Measurements from ENCODE around the gene USP24. TPM values are rescaled to one million over a fixed set of nuclear protein-coding genes. Genes with fewer than 3 reads are reported as not detected.
"Not testable (repeated sequence)": the region's sequence is repeated elsewhere in the genome, so short reads cannot be mapped to it uniquely, and the experiment has no call there.

The USP24 gene
- total RNA-seq, 1 experiment from 2014 or later: 16.7 TPM

GRCh38 chr1:55233145-55233777, 18.1 kb upstream of the USP24 start:
- in situ Hi-C loops (cut with HindIII; ENCODE audit: low pct_unique_long_range_greater_than_20kb, low sequenced_read_pairs): no loop called here
- DNase-seq (ENCODE audit: low read depth, low spot score): no peak

- no peak for DNase-seq (ENCODE audit: low read depth, low spot score)
- in situ Hi-C loops (cut with HindIII; ENCODE audit: low pct_unique_long_range_greater_than_20kb, low sequenced_read_pairs): no loop called here
These were observed 17.4 kb upstream of the USP24 start for GRCh38 chr1:55232448-55233144.

GRCh38 chr1:55231745-55232144, 16.6 kb upstream of the USP24 start:
- in situ Hi-C loops (cut with HindIII; ENCODE audit: low pct_unique_long_range_greater_than_20kb, low sequenced_read_pairs): no loop called here
- DNase-seq (ENCODE audit: low read depth, low spot score): no peak

- no peak for DNase-seq (ENCODE audit: low read depth, low spot score)
These were observed 15.5 kb upstream of the USP24 start for GRCh38 chr1:55230659-55231058.

GRCh38 chr1:55229726-55230125, 14.6 kb upstream of the USP24 start:
- DNase-seq (ENCODE audit: low read depth, low spot score); in situ Hi-C loops (cut with HindIII; ENCODE audit: low pct_unique_long_range_greater_than_20kb, low sequenced_read_pairs): not testable (repeated sequence)

More at GRCh38 chr1:55230659-55231058, 15.5 kb upstream of the USP24 start:
- in situ Hi-C loops (cut with HindIII; ENCODE audit: low pct_unique_long_range_greater_than_20kb, low sequenced_read_pairs): no loop called here

GRCh38 chr1:55225228-55225627, 10.1 kb upstream of the USP24 start:
- in situ Hi-C loops (cut with HindIII; ENCODE audit: low pct_unique_long_range_greater_than_20kb, low sequenced_read_pairs): no loop called here
- no peak for DNase-seq (ENCODE audit: low read depth, low spot score)

GRCh38 chr1:55224729-55225128, 9.6 kb upstream of the USP24 start:
- in situ Hi-C loops (cut with HindIII; ENCODE audit: low pct_unique_long_range_greater_than_20kb, low sequenced_read_pairs): no loop called here
- no peak for DNase-seq (ENCODE audit: low read depth, low spot score)

- in situ Hi-C loops (cut with HindIII; ENCODE audit: low pct_unique_long_range_greater_than_20kb, low sequenced_read_pairs): no loop called here
- no peak for DNase-seq (ENCODE audit: low read depth, low spot score)
These were observed 7.0 kb upstream of the USP24 start for GRCh38 chr1:55222152-55222551.

GRCh38 chr1:55217226-55217986, 2.2 kb upstream of the USP24 start:
- peak; percentile 10 for DNase-seq (ENCODE audit: low read depth, low spot score)
- in situ Hi-C loops (cut with HindIII; ENCODE audit: low pct_unique_long_range_greater_than_20kb, low sequenced_read_pairs): no loop called here

GRCh38 chr1:55216096-55216495, 932 bp upstream of the USP24 start:
- DNase-seq (ENCODE audit: low read depth, low spot score): no peak
- in situ Hi-C loops (cut with HindIII; ENCODE audit: low pct_unique_long_range_greater_than_20kb, low sequenced_read_pairs): no loop called here

GRCh38 chr1:55214934-55215193, 300 bp downstream of the USP24 start:
- in situ Hi-C loops (cut with HindIII; ENCODE audit: low pct_unique_long_range_greater_than_20kb, low sequenced_read_pairs): no loop called here
- peak; percentile 9 for DNase-seq (ENCODE audit: low read depth, low spot score)

- DNase-seq (ENCODE audit: low read depth, low spot score): peak; percentile 10
- in situ Hi-C loops (cut with HindIII; ENCODE audit: low pct_unique_long_range_greater_than_20kb, low sequenced_read_pairs): no loop called here
These were observed 791 bp downstream of the USP24 start for GRCh38 chr1:55214212-55214933.

- DNase-seq (ENCODE audit: low read depth, low spot score): no peak
- in situ Hi-C loops (cut with HindIII; ENCODE audit: low pct_unique_long_range_greater_than_20kb, low sequenced_read_pairs): no loop called here
These were observed 1.3 kb downstream of the USP24 start for GRCh38 chr1:55213885-55214211.

GRCh38 chr1:55213151-55213884, 1.8 kb downstream of the USP24 start:
- in situ Hi-C loops (cut with HindIII; ENCODE audit: low pct_unique_long_range_greater_than_20kb, low sequenced_read_pairs): no loop called here
- DNase-seq (ENCODE audit: low read depth, low spot score): no peak

GRCh38 chr1:55212349-55213150, 2.6 kb downstream of the USP24 start:
- DNase-seq (ENCODE audit: low read depth, low spot score): no peak
- in situ Hi-C loops (cut with HindIII; ENCODE audit: low pct_unique_long_range_greater_than_20kb, low sequenced_read_pairs): no loop called here

- DNase-seq (ENCODE audit: low read depth, low spot score): no peak
- in situ Hi-C loops (cut with HindIII; ENCODE audit: low pct_unique_long_range_greater_than_20kb, low sequenced_read_pairs): no loop called here
These were observed 3.3 kb downstream of the USP24 start for GRCh38 chr1:55211863-55212262.

All from SK-MEL-5 (cell line).